HG03378 (cell line): Measurements from ENCODE around the gene PASK.
"Not testable (repeated sequence)": the region's sequence is repeated elsewhere in the genome, so short reads cannot be mapped to it uniquely, and the experiment has no call there.

Experiments
- ATAC-seq: cut with Tn5 transposase; IDR thresholded peaks from one replicate; pipeline ENCODE4 v1.9.1; 2021; ENCODE audit warnings: mild to moderate bottlenecking, moderate library complexity; ENCODE audit not compliant: unreplicated experiment

Gene PASK

GRCh38 chr2:241148891-241149674, at the start of gene PASK:
Gene PASK, minus strand, starts transcription at chr2:241149472. Its CDS starts 6,440 bp downstream, at chr2:241143032.
- peak; percentile 68 for ATAC-seq

GRCh38 chr2:241198381-241199279, 49.4 kb upstream of the PASK start:
- no peak for ATAC-seq

GRCh38 chr2:241197947-241198346, 48.7 kb upstream of the PASK start:
- no peak for ATAC-seq

GRCh38 chr2:241197246-241197645, 48.0 kb upstream of the PASK start:
- ATAC-seq: not testable (repeated sequence)

GRCh38 chr2:241195506-241196130, 46.3 kb upstream of the PASK start:
- no peak for ATAC-seq

GRCh38 chr2:241194811-241195210, 45.5 kb upstream of the PASK start:
- no peak for ATAC-seq

GRCh38 chr2:241193271-241193670, 44.0 kb upstream of the PASK start:
- no peak for ATAC-seq

GRCh38 chr2:241191081-241191480, 41.8 kb upstream of the PASK start:
- no peak for ATAC-seq

GRCh38 chr2:241190291-241190981, 41.2 kb upstream of the PASK start:
- ATAC-seq: no peak

- ATAC-seq: no peak
Observed at GRCh38 chr2:241189856-241190201, 40.6 kb upstream of the PASK start.

GRCh38 chr2:241189093-241189855, 40.0 kb upstream of the PASK start:
- ATAC-seq: no peak

GRCh38 chr2:241188361-241189092, 39.3 kb upstream of the PASK start, which contains the start of gene ANO7:
Gene ANO7, plus strand, starts transcription at chr2:241188677. Its CDS starts 1,387 bp downstream, at chr2:241190064.
- no peak for ATAC-seq

- ATAC-seq: no peak
Observed at GRCh38 chr2:241187918-241188234, 38.6 kb upstream of the PASK start.

- no peak for ATAC-seq
Observed at GRCh38 chr2:241187101-241187917, 38.0 kb upstream of the PASK start.

- ATAC-seq: no peak
Observed at GRCh38 chr2:241185961-241186360, 36.7 kb upstream of the PASK start.

GRCh38 chr2:241184901-241185300, 35.6 kb upstream of the PASK start:
- ATAC-seq: no peak

GRCh38 chr2:241183221-241183620, 33.9 kb upstream of the PASK start:
- no peak for ATAC-seq

- ATAC-seq: no peak
Observed at GRCh38 chr2:241182531-241183133, 33.4 kb upstream of the PASK start.
